Liver (tissue), 3 donors: ENCODE measurements around the gene ITPKB.

ENCODE experiments used
- CTCF ChIP-seq: fragments of 150-350 bp; IDR thresholded peaks from 2 replicates; pipeline ENCODE4 v1.5.1; 2017; ENCODE audit warnings: improper control_type of control experiment, low read depth, low read length; ENCODE audit not compliant: missing input control
- HNF4G ChIP-seq: IDR thresholded peaks from 2 replicates; pipeline ENCODE4 v1.6.1; 2016; ENCODE audit warnings: antibody characterized with exemption
- RAD21 ChIP-seq, 2 donors: IDR thresholded peaks; 2 replicates each; pipeline ENCODE4 v1.6.1; 2016; ENCODE audit warnings: antibody characterized with exemption in 2 of 2, mild to moderate bottlenecking in 2 of 2
- TF ChIP-seq, protein P1 (sequence below): IDR thresholded peaks from 2 replicates; pipeline ENCODE4 v1.6.1; 2016; ENCODE audit warnings: antibody characterized with exemption
- donor health status: healthy.
- donor health status: healthy.

DNA sequence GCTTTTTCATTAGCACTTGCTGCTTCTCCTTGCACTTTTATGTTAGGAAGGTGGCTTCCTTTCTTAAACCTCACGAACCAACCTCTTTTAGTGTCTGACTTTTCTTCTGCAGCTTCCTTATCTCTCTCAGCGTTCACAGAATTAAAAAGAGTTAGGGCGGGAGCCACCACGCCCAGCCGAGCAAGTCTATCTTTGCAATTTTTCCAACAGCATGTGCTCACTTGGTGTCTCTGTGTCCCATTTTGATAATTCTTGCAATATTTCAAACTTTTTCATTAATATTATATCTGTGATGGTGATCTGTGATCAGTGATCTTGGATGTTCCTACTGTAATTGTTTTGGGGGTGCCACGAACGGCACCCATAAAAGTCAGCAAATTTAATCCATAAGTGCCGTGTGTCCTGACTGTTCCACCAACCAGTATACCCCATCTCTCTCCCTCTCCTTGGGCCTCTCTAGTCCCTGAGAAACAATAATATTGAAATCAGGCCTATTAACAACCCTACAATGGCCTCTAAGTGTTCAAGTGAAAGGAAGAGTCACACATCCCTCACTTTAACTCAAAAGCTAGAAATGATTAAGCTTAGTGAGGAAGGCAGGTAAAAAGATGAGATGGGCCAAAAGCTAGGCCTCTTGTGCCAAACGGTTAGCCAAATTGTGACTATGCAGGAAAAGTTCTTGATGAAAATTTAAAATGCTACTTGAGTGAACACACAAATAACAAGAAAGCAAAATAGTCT lies 15.9 kb upstream of the ITPKB start:
- TF ChIP-seq RAD21 (IDR thresholded peaks at IDR 0.05) (no peak), CTCF (no peak), HNF4G (no peak)
- TF ChIP-seq, protein P1, sequence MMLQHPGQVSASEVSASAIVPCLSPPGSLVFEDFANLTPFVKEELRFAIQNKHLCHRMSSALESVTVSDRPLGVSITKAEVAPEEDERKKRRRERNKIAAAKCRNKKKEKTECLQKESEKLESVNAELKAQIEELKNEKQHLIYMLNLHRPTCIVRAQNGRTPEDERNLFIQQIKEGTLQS: no peak
